Body of pancreas (tissue), 4 donors: ENCODE data around the gene DPP8.

Experiments used
- POLR2A ChIP-seq, 3 donors: fragments of 450-650 bp; IDR thresholded peaks; one replicate each; pipeline ENCODE4 v1.6.1; 2016; ENCODE audit warnings: antibody characterized with exemption in 3 of 3, mild to moderate bottlenecking in 2 of 3
- TF ChIP-seq, protein P1 (sequence below), 7 experiments: fragments of 450-650 bp in 4 of 7; fragments of 200-600 bp in 3 of 7; sonication (generic) in 3 of 7; IDR thresholded peaks; one replicate each; pipeline ENCODE4 v1.5.1; 2016 to 2019; ENCODE audit warnings: antibody characterized with exemption in 7 of 7

DNA sequence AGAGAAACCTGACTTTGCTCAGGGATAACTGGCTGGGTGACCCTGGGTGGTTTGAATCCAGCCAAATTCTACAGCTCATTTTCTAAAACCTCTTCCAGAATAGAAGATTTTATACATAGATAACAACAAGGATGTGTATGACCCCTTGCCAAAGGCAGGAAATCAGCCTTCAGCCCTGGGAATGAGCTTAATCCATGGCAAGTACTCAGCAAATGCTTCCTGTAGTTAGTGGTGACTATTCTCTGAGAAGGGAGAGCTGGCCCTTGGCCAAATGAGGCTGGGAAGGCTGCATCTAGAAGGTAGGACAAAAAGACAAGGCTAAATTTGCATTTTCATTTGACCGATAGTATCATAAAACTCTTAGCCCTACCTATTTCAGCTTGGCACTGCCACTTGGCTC, 8.1 kb upstream of the DPP8 start:
- TF ChIP-seq, protein P1, sequence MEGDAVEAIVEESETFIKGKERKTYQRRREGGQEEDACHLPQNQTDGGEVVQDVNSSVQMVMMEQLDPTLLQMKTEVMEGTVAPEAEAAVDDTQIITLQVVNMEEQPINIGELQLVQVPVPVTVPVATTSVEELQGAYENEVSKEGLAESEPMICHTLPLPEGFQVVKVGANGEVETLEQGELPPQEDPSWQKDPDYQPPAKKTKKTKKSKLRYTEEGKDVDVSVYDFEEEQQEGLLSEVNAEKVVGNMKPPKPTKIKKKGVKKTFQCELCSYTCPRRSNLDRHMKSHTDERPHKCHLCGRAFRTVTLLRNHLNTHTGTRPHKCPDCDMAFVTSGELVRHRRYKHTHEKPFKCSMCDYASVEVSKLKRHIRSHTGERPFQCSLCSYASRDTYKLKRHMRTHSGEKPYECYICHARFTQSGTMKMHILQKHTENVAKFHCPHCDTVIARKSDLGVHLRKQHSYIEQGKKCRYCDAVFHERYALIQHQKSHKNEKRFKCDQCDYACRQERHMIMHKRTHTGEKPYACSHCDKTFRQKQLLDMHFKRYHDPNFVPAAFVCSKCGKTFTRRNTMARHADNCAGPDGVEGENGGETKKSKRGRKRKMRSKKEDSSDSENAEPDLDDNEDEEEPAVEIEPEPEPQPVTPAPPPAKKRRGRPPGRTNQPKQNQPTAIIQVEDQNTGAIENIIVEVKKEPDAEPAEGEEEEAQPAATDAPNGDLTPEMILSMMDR (IDR thresholded peaks at IDR 0.05) = no peak
- TF ChIP-seq POLR2A (IDR thresholded peaks at IDR 0.05) = no peak
